Loucy (cell line): Measurements from ENCODE around the gene SLC9A9.

ENCODE experiments used
- EZH2phosphoT487 ChIP-seq: fragments of 200-600 bp; IDR thresholded peaks from 2 replicates; pipeline ENCODE4 v1.6.1; 2018; ENCODE audit warnings: antibody characterized with exemption, mild to moderate bottlenecking, moderate library complexity, borderline replicate concordance
- TF ChIP-seq, protein P1 (sequence below): fragments of 200-600 bp; sonication (generic); conservative IDR thresholded peaks from 2 replicates; pipeline ENCODE4 v1.5.1; 2014; ENCODE audit warnings: mild to moderate bottlenecking, antibody characterized with exemption, low read length

GRCh38 chr3:143367171-143367570 is 481.1 kb downstream of the SLC9A9 start:
- TF ChIP-seq, protein P1, sequence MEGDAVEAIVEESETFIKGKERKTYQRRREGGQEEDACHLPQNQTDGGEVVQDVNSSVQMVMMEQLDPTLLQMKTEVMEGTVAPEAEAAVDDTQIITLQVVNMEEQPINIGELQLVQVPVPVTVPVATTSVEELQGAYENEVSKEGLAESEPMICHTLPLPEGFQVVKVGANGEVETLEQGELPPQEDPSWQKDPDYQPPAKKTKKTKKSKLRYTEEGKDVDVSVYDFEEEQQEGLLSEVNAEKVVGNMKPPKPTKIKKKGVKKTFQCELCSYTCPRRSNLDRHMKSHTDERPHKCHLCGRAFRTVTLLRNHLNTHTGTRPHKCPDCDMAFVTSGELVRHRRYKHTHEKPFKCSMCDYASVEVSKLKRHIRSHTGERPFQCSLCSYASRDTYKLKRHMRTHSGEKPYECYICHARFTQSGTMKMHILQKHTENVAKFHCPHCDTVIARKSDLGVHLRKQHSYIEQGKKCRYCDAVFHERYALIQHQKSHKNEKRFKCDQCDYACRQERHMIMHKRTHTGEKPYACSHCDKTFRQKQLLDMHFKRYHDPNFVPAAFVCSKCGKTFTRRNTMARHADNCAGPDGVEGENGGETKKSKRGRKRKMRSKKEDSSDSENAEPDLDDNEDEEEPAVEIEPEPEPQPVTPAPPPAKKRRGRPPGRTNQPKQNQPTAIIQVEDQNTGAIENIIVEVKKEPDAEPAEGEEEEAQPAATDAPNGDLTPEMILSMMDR = no peak
- no peak for TF ChIP-seq EZH2phosphoT487
